Neural crest cell (in vitro differentiated cells): ENCODE data around the gene MRPL27. TPM values are rescaled to one million over a fixed set of nuclear protein-coding genes. Genes with fewer than 3 reads are reported as not detected.
A peak's percentile ranks its signal among the peaks of the same experiment; 100 is the strongest.

Experiments
- DNase-seq: peaks from one replicate; pipeline ENCODE4 v3.0.0; 2021; ENCODE audit warnings: low read depth, mixed read lengths, low spot score
- H3K27ac Mint-ChIP-seq: one replicate; pipeline ENCODE4 v1.8.0; 2021; ENCODE audit warnings: mild to moderate bottlenecking, mixed read lengths; ENCODE audit not compliant: unreplicated experiment
- H3K27me3 Mint-ChIP-seq: 2 replicates; pipeline ENCODE4 v1.8.0; 2021; ENCODE audit warnings: low read depth, mild to moderate bottlenecking, mixed read lengths
- H3K36me3 Mint-ChIP-seq: 2 replicates; pipeline ENCODE4 v1.8.0; 2021; ENCODE audit warnings: low read depth, mild to moderate bottlenecking, mixed read lengths
- H3K4me1 Mint-ChIP-seq: 2 replicates; pipeline ENCODE4 v1.8.0; 2021; ENCODE audit warnings: mixed read lengths
- H3K4me3 Mint-ChIP-seq: one replicate; pipeline ENCODE4 v1.8.0; 2021; ENCODE audit warnings: mild to moderate bottlenecking, mixed read lengths
- H3K9me3 Mint-ChIP-seq: 2 replicates; pipeline ENCODE4 v1.8.0; 2021; ENCODE audit warnings: mixed read lengths
- CTCF ChIP-seq: fragments of 200-600 bp; sonication (generic); conservative IDR thresholded peaks from 2 replicates; pipeline ENCODE4 v1.5.0; 2021; ENCODE audit warnings: antibody characterized with exemption, mild to moderate bottlenecking
- total RNA-seq: library from RNA; stranded (reverse); gene quantifications from 2 replicates; pipeline ENCODE4 v1.2.1, GENCODE V29; 2021

Gene MRPL27
- total RNA-seq, 1 donor from 2014 or later: 72.2 TPM

GRCh38 chr17:50372222-50372757 is 694 bp downstream of the MRPL27 start:
- no peak for DNase-seq
- Mint-ChIP-seq H3K36me3 (peaks cover 10% of the 10 kb centered on the region), H3K27ac (peak overlapping the region; percentile 99), H3K9me3 (no peaks in the 10 kb centered on the region), H3K4me1 (peaks cover 27% of the 10 kb centered on the region), H3K27me3 (no peaks in the 10 kb centered on the region), H3K4me3 (peak overlapping the region; percentile 98)
- no peak for TF ChIP-seq CTCF

GRCh38 chr17:50371526-50371925 is 1.5 kb downstream of the MRPL27 start:
- no peak for DNase-seq
- Mint-ChIP-seq H3K4me3 (peak overlapping the region; percentile 56), H3K27me3 (no peaks in the 10 kb centered on the region), H3K36me3 (peaks cover 10% of the 10 kb centered on the region), H3K4me1 (peaks cover 27% of the 10 kb centered on the region), H3K27ac (no peak overlapping the region), H3K9me3 (no peaks in the 10 kb centered on the region)
- no peak for TF ChIP-seq CTCF

GRCh38 chr17:50370052-50370451 is 2.9 kb downstream of the MRPL27 start:
- Mint-ChIP-seq H3K9me3 (no peaks in the 10 kb centered on the region), H3K27me3 (no peaks in the 10 kb centered on the region), H3K4me1 (peaks cover 35% of the 10 kb centered on the region), H3K36me3 (peaks cover 10% of the 10 kb centered on the region), H3K4me3 (peak overlapping the region; percentile 82), H3K27ac (no peak overlapping the region)
- TF ChIP-seq CTCF: no peak
- DNase-seq: no peak

- TF ChIP-seq CTCF: no peak
- peaks cover 3% of the 10 kb centered on the region for H3K27me3 Mint-ChIP-seq
- no peaks in the 10 kb centered on the region for H3K9me3 Mint-ChIP-seq
- peaks cover 2% of the 10 kb centered on the region for H3K36me3 Mint-ChIP-seq
- peak overlapping the region; percentile 81 for H3K27ac Mint-ChIP-seq
- peaks cover 45% of the 10 kb centered on the region for H3K4me1 Mint-ChIP-seq
- H3K4me3 Mint-ChIP-seq: peak overlapping the region; percentile 7
- DNase-seq: no peak
Observed at GRCh38 chr17:50367401-50367800, 5.6 kb downstream of the MRPL27 start.

- TF ChIP-seq CTCF: no peak
- H3K36me3 Mint-ChIP-seq: no peaks in the 10 kb centered on the region
- no peaks in the 10 kb centered on the region for H3K9me3 Mint-ChIP-seq
- H3K4me1 Mint-ChIP-seq: peaks cover 40% of the 10 kb centered on the region
- no peak overlapping the region for H3K27ac Mint-ChIP-seq
- H3K27me3 Mint-ChIP-seq: peaks cover 3% of the 10 kb centered on the region
- no peak for DNase-seq
- H3K4me3 Mint-ChIP-seq: no peak overlapping the region
Observed at GRCh38 chr17:50365649-50366393, 7.2 kb downstream of the MRPL27 start.
